ENCODE results near the gene KCNH4.

Gene KCNH4

DNA sequence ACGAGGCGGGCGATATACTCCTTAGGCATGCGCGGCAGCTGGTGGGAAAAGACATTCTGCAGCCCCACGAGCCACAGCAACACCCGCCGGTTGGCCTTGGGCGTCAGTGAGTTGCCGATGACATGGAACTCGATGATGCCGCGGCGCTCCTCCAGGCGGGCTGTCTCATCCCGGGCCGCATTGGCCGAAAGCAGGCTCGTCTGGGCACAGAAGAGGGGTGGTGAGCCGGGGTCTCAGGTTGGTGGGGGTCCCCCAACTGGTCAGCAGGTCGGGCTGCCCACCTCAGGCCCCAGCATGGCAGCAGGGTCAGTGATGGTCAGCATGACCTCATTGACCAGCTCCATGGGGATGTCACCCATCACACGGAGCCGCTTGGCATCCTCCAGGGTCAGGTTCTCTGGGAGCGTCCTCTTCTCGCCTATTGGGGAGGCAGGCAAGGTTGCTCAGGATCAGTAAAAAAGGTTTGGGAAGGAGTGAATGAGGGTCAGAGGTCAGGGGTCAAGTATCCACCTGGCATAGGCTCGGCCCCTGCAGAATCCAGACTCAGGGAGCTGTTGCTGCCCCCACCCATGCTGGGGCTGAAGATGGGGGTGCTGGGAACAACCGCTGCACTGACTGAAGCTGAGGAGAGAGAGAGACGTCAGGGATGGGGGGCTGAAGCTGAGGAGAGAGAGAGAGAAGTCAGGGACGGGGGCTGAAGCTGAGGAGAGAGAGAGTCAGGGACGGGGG, 63.4 kb downstream of the KCNH4 start:
- DNase-seq (ENCODE audit: low read depth): no peak

DNA sequence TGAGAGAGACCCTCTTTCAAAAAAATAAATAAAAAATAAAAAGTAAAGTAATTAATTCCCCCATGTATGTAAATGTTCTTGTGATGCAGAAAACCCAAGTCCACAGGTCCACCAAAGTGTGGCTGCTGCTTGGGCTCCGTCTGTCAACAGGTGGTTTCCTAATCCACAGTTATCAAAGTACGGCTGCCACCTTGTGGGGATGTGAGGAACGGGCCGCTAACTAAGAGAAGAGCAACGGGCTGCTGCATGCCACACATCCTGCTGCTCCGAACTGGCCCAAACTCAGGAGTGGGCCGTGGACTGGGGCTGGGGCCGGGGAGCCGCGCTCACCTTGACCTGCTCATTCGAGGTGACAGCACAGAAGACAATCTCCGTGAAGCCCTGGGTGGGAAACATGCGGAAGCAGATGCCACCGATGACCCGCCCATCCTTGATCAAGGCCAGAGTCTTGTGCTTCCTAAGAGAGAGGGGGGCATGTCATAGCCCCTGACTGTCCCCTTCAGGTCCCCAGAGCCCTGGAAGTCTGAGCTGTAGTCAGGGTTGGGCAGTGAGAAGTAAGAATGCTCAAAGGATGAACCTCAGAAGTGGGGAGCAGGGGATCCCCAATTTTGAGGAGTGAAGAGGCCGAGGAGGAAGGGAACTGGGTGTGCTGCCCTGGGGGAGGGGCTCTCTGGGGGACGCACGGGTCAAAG, 64.1 kb downstream of the KCNH4 start:
- peak; percentile 72 for DNase-seq (ENCODE audit: low read depth)

- no peak for DNase-seq (ENCODE audit: low read depth)
Measured at GRCh38 chr17:42114118-42114517, 66.8 kb downstream of the KCNH4 start.

DNA sequence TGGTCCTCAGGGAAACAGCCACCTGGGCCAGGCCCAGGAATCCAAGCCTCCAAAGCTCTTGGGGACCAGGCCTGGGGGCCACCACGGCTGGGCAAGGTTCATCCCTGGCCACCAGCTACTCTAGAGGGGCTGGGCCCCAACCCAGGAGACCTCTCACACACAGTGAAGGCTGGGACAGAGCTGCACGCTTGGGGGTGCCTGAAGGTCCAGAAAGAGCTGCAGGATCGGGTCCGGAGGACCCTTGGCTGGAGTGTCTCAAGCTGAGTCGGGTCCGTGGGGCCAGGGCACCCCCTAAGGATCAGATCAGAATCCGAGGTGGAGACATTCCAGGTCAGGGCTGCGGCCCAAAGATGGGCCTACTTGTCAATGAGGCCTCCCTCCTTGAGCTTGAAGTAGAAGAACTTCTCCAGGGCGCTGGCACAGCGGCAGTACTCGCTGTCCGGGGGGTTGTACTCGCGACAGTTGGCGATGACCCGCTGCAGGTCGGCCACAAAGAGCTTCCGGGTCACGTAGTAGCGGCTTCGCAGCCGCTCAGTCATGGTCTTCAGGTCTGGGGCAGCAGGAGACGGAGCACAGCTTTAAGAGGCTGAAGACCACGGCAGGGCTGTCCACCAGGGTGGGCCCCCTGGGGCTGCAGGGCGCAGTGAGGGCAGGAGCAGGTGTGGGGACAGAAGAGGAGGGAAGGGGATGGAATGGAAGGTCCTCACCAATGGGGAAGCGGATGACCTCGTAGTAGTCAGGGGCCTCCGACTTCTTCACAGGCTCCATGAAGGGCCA, 67.5 kb downstream of the KCNH4 start:
- DNase-seq (ENCODE audit: low read depth): no peak

GRCh38 chr17:42112552-42113176, 68.3 kb downstream of the KCNH4 start, which contains the start of gene DHX58:
TSS of gene DHX58 (minus strand) at chr17:42112714. CDS start at chr17:42111892, 822 bp downstream.
- DNase-seq (ENCODE audit: low read depth): peak; percentile 89

DNA sequence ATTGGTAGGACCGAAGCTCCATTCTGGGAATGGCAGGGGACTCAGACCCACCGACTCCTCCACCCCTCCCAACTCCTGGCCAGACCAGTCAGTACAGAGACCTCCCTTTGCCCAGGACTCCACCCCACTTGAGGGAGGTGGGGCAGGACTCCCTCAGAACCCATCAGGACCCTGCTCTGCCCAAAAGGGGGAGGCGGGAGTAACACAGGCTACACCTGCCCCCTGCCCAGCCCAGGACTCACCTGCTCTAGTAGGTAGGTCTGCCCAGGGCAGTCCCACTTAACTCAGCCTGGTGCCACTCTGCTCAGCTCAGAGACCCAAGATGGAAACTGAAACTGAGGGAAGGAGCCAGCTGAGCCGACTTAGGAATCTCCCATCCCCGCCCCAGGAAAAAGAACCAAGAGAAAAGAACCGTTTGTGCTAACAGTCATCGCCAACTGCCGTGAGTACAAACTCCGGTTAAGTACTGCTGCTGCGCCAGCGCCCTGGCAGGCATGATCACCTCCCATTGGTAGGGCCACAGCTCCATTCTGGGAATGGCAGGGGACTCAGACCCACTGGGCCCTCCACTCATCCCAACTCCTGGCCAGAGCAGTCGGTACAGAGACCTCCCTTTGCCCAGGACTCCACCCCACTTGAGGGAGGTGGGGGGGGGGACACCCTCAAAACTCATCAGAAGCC, 68.9 kb downstream of the KCNH4 start:
- peak; percentile 33 for DNase-seq (ENCODE audit: low read depth)

GRCh38 chr17:42111265-42111636, 69.7 kb downstream of the KCNH4 start:
- DNase-seq (ENCODE audit: low read depth): no peak

DNA sequence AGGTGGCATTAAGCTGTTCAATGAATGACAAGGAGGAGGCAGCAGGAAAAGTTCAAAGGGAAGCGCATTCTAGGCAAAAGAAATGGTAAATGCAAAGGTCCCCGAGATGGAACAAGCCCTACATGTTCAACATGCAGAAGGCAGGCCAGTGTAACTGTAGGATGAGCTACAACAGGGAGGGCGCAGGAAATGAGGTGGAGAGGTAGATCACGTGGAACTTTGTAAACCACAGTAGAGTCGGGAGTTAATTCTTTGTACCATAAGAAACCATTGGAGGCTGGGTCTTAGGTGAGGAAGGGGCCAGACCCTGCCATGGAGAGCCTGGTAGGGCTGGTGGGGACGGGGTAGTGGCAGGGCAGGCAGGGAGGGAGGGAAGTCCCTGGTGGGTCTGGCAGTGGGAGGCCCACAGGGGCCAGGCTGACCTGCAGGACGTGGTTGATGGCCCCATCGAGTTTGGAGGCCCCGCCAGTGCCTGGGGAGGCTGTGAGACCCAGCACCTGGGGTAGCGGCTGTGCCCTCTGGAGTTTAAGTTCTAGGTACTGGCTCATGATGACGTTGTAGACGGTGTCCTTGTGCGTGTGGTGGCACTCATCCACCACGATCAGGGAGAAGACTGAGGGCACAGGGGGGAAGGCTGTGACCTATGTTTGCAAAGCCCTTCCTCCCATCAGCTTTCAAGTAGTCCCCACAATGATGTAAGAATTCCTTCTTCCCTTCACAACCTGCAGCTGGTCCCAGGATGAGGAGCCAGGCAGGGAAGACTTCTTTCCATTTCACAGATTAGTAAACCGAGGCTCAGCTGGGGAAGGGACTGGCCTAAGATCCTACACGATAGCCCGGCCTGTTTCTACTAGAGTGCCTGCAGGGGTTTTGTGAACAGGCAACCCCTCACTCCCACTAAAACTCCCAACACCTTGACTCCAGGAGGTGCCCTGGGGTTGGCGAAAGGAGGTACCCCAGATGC, 70.4 kb downstream of the KCNH4 start:
- DNase-seq (ENCODE audit: low read depth): no peak

DNA sequence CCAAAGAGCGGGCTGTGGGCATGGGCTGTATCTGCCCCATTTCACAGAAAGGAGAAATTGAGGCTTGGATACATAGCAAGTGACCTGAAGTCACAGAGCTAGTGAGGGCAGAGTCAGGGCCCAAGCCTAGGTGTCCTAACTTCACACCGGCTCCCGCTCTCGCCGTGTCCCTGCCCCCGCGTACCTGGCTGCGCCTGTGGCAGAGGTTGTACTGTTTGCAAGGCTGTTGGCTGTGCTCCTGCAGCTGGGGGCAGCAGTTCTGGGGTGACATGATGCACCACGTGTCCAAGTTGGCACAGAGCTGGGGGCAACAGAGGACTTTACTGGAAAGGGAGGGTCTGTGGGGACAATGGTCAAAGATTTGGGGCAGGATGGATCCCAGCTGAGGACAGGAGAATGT, 71.9 kb downstream of the KCNH4 start:
- no peak for DNase-seq (ENCODE audit: low read depth)

DNA sequence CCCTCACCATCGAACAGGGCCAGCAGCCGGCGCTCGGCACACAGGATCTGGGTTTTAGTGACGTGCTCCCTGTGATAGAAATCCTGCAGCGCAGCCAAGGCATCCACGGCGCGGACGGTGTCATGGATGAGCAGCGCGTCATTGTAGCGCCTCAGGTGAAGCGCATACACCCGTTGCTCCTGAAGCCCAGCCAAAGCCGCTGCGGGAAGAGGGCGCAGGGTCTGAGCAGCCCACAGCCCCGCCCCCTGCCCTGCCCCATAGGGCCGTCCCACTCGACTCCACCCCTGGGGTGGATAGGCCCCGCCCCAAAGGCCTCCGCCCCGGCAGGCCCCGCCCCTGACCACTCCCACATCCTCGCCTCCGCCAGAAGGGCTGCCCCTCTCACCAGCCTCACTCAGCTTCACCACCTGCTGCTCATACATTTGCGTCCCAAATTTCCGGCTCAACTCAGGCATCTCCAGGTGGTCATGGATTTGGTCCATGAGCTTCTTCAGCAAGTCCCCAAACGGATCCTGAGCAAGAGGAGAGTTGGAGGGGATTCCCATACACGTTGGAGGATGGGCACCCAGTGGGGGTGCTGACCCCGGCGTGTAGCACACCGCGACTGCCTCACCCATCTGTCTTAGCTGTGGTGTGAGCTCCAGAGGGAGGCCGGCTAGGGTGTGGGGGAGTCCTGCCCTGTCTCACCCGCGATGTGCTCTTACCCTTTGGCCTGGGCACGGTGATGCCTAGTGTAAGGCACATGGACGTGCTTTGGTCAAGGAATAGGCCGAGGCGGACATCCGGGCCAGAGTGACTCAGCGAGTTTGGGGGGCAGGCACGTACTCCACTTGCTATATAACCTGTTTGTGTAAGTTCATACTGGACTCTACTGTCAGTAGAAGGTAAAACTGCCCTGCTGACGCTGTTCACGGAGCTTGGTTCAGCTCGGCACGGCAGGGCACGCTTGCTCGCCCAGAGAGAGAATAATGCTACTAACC, 73.1 kb downstream of the KCNH4 start:
- peak; percentile 64 for DNase-seq (ENCODE audit: low read depth)

DNA sequence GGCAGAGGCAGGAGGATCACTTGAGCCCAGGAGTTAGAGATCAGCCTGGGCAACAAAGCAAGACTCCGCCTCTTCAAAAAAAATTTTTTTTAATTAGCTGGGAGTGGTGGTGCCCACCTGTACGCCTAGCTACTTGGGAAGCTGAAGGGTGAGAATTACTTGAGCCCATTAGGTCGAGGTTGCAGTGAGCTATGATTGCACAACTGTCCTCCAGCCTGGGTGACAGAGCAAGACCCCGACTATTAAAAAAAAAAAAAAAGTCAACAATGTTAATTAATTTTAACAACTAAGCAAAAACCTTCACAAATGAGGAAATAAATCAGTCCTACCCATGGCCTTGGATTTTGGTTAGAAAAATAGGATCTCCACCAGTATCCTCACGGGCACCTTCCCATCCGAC, 73.8 kb downstream of the KCNH4 start:
- no peak for DNase-seq (ENCODE audit: low read depth)
